Right lobe of liver (tissue), 4 donors: ENCODE measurements around the gene EGF.

Source experiments
- POLR2A ChIP-seq: fragments of 450-650 bp; IDR thresholded peaks from one replicate; pipeline ENCODE4 v1.6.1; 2017; ENCODE audit warnings: antibody characterized with exemption, mild to moderate bottlenecking
- TF ChIP-seq, protein P1 (sequence below), 4 donors: fragments of 200-600 bp in 3 of 4; fragments of 450-650 bp in 1 of 4; IDR thresholded peaks; one replicate each; pipeline versions ENCODE4 v1.5.1 to v1.8.0; 2016 to 2022; ENCODE audit warnings: antibody characterized with exemption in 4 of 4, mild to moderate bottlenecking in 2 of 4
- donor health status: DM: no; HTN: no; CAD: no.
- donor health status: DM: no; HTN: no; CAD: no.
- donor health status: DM: no; HTN: yes; CAD: no.

DNA sequence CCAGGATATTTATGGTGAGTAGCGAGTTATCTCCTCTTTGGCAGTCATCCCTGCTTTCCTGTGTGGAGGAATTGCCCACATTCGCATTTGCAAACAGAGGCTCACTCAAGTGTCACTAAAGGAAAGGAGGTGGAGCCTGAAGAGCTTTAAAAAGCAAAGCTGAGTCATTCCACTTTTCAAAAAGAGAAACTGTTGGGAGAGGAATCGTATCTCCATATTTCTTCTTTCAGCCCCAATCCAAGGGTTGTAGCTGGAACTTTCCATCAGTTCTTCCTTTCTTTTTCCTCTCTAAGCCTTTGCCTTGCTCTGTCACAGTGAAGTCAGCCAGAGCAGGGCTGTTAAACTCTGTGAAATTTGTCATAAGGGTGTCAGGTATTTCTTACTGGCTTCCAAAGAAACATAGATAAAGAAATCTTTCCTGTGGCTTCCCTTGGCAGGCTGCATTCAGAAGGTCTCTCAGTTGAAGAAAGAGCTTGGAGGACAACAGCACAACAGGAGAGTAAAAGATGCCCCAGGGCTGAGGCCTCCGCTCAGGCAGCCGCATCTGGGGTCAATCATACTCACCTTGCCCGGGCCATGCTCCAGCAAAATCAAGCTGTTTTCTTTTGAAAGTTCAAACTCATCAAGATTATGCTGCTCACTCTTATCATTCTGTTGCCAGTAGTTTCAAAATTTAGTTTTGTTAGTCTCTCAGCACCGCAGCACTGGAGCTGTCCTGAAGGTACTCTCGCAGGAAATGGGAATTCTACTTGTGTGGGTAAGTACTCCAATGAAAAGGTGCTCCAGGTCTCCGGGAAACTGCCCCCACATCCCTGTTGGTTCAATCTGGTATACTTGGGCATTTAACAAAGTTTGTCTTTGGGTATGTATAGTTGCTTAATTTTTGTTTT is at the start of gene EGF:
- TF ChIP-seq, protein P1, sequence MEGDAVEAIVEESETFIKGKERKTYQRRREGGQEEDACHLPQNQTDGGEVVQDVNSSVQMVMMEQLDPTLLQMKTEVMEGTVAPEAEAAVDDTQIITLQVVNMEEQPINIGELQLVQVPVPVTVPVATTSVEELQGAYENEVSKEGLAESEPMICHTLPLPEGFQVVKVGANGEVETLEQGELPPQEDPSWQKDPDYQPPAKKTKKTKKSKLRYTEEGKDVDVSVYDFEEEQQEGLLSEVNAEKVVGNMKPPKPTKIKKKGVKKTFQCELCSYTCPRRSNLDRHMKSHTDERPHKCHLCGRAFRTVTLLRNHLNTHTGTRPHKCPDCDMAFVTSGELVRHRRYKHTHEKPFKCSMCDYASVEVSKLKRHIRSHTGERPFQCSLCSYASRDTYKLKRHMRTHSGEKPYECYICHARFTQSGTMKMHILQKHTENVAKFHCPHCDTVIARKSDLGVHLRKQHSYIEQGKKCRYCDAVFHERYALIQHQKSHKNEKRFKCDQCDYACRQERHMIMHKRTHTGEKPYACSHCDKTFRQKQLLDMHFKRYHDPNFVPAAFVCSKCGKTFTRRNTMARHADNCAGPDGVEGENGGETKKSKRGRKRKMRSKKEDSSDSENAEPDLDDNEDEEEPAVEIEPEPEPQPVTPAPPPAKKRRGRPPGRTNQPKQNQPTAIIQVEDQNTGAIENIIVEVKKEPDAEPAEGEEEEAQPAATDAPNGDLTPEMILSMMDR (IDR thresholded peaks at IDR 0.05), result no peak
- no peak for TF ChIP-seq POLR2A
